Activated CD4-positive, alpha-beta memory T cell treated with anti-CD3 and anti-CD28 coated beads, Interleukin-2, amount 10 ng/mL, durations not matched to agents 7 days and 5 days (primary cell): ENCODE results near the gene ATP6V0D1. TPM values are rescaled to one million over a fixed set of nuclear protein-coding genes. Genes with fewer than 3 reads are reported as not detected.

ENCODE experiments used
- CTCF ChIA-PET: fragments of 350-600 bp; sonication (Branson Sonifier 250); formaldehyde crosslinking; loops from one replicate; lab custom pipeline; 2021; ENCODE audit warnings: antibody characterized with exemption, inconsistent platforms; lab: Charles Lee
- POLR2A ChIA-PET: fragments of 350-600 bp; sonication (Branson Sonifier 250); formaldehyde crosslinking; loops from one replicate; lab custom pipeline; 2021; ENCODE audit warnings: antibody characterized with exemption; lab: Charles Lee
- DNase-seq: peaks from one replicate; pipeline ENCODE4 v3.0.0-alpha.2; 2020
- H3K27ac Mint-ChIP-seq: one replicate; pipeline ENCODE4 v1.8.0; 2021; ENCODE audit warnings: mild to moderate bottlenecking, mixed read lengths
- H3K27me3 Mint-ChIP-seq: one replicate; pipeline ENCODE4 v1.8.0; 2021; ENCODE audit warnings: mixed read lengths
- H3K36me3 Mint-ChIP-seq: one replicate; pipeline ENCODE4 v1.8.0; 2021; ENCODE audit warnings: low read depth, mixed read lengths
- H3K4me1 Mint-ChIP-seq: one replicate; pipeline ENCODE4 v1.8.0; 2021; ENCODE audit warnings: mixed read lengths
- H3K4me3 Mint-ChIP-seq: one replicate; pipeline ENCODE4 v1.8.0; 2021; ENCODE audit warnings: mild to moderate bottlenecking, mixed read lengths
- H3K9me3 Mint-ChIP-seq: one replicate; pipeline ENCODE4 v1.8.0; 2021; ENCODE audit warnings: mixed read lengths
- total RNA-seq, 2 experiments: library from RNA; stranded (reverse); gene quantifications; one replicate each; pipeline ENCODE4 v1.2.3, GENCODE V29; 2021

ATP6V0D1 gene
- total RNA-seq, 2 experiments from 2014 or later, result 52.8 to 59.5 TPM

- DNase-seq, result no peak
- ChIA-PET POLR2A (no interaction called here), CTCF (no interaction called here)
- Mint-ChIP-seq H3K27me3 (peaks cover 36% of the 10 kb centered on the region), H3K36me3 (no peaks in the 10 kb centered on the region), H3K9me3 (no peaks in the 10 kb centered on the region), H3K27ac (no peak overlapping the region), H3K4me3 (no peak overlapping the region), H3K4me1 (peaks cover 5% of the 10 kb centered on the region)
Observed at GRCh38 chr16:67396159-67397035, 84.6 kb downstream of the ATP6V0D1 start.

GRCh38 chr16:67395458-67396158 lies 85.3 kb downstream of the ATP6V0D1 start:
- H3K9me3 Mint-ChIP-seq, result no peaks in the 10 kb centered on the region
- POLR2A ChIA-PET, result no interaction called here
- DNase-seq, result no peak
- no peak overlapping the region for H3K27ac Mint-ChIP-seq
- no peak overlapping the region for H3K4me3 Mint-ChIP-seq
- CTCF ChIA-PET, result no interaction called here
- H3K27me3 Mint-ChIP-seq, result peaks cover 40% of the 10 kb centered on the region
- H3K4me1 Mint-ChIP-seq, result peaks cover 5% of the 10 kb centered on the region
- no peaks in the 10 kb centered on the region for H3K36me3 Mint-ChIP-seq

GRCh38 chr16:67395105-67395457 lies 85.9 kb downstream of the ATP6V0D1 start:
- ChIA-PET CTCF (no interaction called here), POLR2A (no interaction called here)
- peaks cover 5% of the 10 kb centered on the region for H3K4me1 Mint-ChIP-seq
- H3K36me3 Mint-ChIP-seq, result no peaks in the 10 kb centered on the region
- peaks cover 40% of the 10 kb centered on the region for H3K27me3 Mint-ChIP-seq
- DNase-seq, result no peak
- no peak overlapping the region for H3K4me3 Mint-ChIP-seq
- no peak overlapping the region for H3K27ac Mint-ChIP-seq
- H3K9me3 Mint-ChIP-seq, result no peaks in the 10 kb centered on the region

- Mint-ChIP-seq H3K9me3 (no peaks in the 10 kb centered on the region), H3K27ac (no peak overlapping the region), H3K4me3 (no peak overlapping the region), H3K27me3 (peaks cover 43% of the 10 kb centered on the region), H3K4me1 (peaks cover 5% of the 10 kb centered on the region), H3K36me3 (no peaks in the 10 kb centered on the region)
- no peak for DNase-seq
- CTCF ChIA-PET, result interaction anchor here (1.4 kb wide), 1 partner anchor 11 kb away, joined by 5 read pairs; no protein-coding TSS in a partner anchor
- POLR2A ChIA-PET, result interaction anchor here (1.3 kb wide), 1 partner anchor 150 kb away, joined by 3 read pairs; no protein-coding TSS in a partner anchor
Observed at GRCh38 chr16:67394155-67395104, 86.5 kb downstream of the ATP6V0D1 start.

- H3K9me3 Mint-ChIP-seq, result no peaks in the 10 kb centered on the region
- peaks cover 5% of the 10 kb centered on the region for H3K4me1 Mint-ChIP-seq
- ChIA-PET CTCF (interaction anchor here (1.1 to 1.4 kb wide), 3 partner anchors 11 to 47 kb away, joined by 3 to 5 read pairs (median 4); no protein-coding TSS in a partner anchor), POLR2A (interaction anchor here (1.3 kb wide), 1 partner anchor 149 kb away, joined by 3 read pairs; no protein-coding TSS in a partner anchor)
- H3K27me3 Mint-ChIP-seq, result peaks cover 43% of the 10 kb centered on the region
- no peak for DNase-seq
- H3K4me3 Mint-ChIP-seq, result no peak overlapping the region
- no peaks in the 10 kb centered on the region for H3K36me3 Mint-ChIP-seq
- H3K27ac Mint-ChIP-seq, result no peak overlapping the region
Observed at GRCh38 chr16:67393788-67394154, 87.2 kb downstream of the ATP6V0D1 start.

GRCh38 chr16:67393111-67393787 lies 87.7 kb downstream of the ATP6V0D1 start, which contains the start of gene TPPP3:
Gene TPPP3, minus strand, starts transcription at chr16:67393498. Its CDS starts 2,387 bp downstream, at chr16:67391111.
- H3K27ac Mint-ChIP-seq, result no peak within 1 kb of the TSS
- no peak within 1 kb of the TSS for H3K4me3 Mint-ChIP-seq
- POLR2A ChIA-PET, result interaction anchor here (1.3 kb wide), 1 partner anchor 149 kb away, joined by 3 read pairs; no protein-coding TSS in a partner anchor

GRCh38 chr16:67392301-67393059 lies 88.5 kb downstream of the ATP6V0D1 start:
- Mint-ChIP-seq H3K27me3 (peaks cover 44% of the 10 kb centered on the region), H3K9me3 (no peaks in the 10 kb centered on the region), H3K27ac (no peak overlapping the region), H3K4me1 (peaks cover 5% of the 10 kb centered on the region), H3K36me3 (no peaks in the 10 kb centered on the region), H3K4me3 (no peak overlapping the region)
- DNase-seq, result no peak
- POLR2A ChIA-PET, result interaction anchor here (1.3 kb wide), 1 partner anchor 148 kb away, joined by 3 read pairs; no protein-coding TSS in a partner anchor
- CTCF ChIA-PET, result interaction anchor here (0.6 to 1.4 kb wide), 4 partner anchors 12 to 608 kb away, joined by 3 to 5 read pairs (median 4); no protein-coding TSS in a partner anchor

More at GRCh38 chr16:67393111-67393787, 87.7 kb downstream of the ATP6V0D1 start, which contains the start of gene TPPP3:
- H3K27me3 Mint-ChIP-seq, result peaks cover 44% of the 10 kb centered on the region
- no peaks in the 10 kb centered on the region for H3K36me3 Mint-ChIP-seq
- H3K4me1 Mint-ChIP-seq, result peaks cover 5% of the 10 kb centered on the region
- H3K9me3 Mint-ChIP-seq, result no peaks in the 10 kb centered on the region
- peak; percentile 39 for DNase-seq
- CTCF ChIA-PET, result interaction anchor here (0.6 to 1.4 kb wide), 4 partner anchors 12 to 608 kb away, joined by 3 to 5 read pairs (median 4); no protein-coding TSS in a partner anchor

GRCh38 chr16:67391424-67392300 lies 89.3 kb downstream of the ATP6V0D1 start:
- Mint-ChIP-seq H3K4me3 (no peak overlapping the region), H3K9me3 (no peaks in the 10 kb centered on the region), H3K27ac (no peak overlapping the region), H3K27me3 (peaks cover 40% of the 10 kb centered on the region), H3K4me1 (peaks cover 5% of the 10 kb centered on the region), H3K36me3 (no peaks in the 10 kb centered on the region)
- ChIA-PET POLR2A (no interaction called here), CTCF (interaction anchor here (1.0 kb wide), 1 partner anchor 131 kb away, joined by 3 read pairs; no protein-coding TSS in a partner anchor)
- no peak for DNase-seq

GRCh38 chr16:67390816-67391423 lies 90.0 kb downstream of the ATP6V0D1 start:
- Mint-ChIP-seq H3K9me3 (no peaks in the 10 kb centered on the region), H3K4me1 (peaks cover 5% of the 10 kb centered on the region), H3K4me3 (no peak overlapping the region), H3K27me3 (peaks cover 40% of the 10 kb centered on the region), H3K27ac (no peak overlapping the region), H3K36me3 (no peaks in the 10 kb centered on the region)
- POLR2A ChIA-PET, result no interaction called here
- CTCF ChIA-PET, result interaction anchor here (1.0 kb wide), 1 partner anchor 130 kb away, joined by 3 read pairs; no protein-coding TSS in a partner anchor
- no peak for DNase-seq
